Lung (tissue), 12 donors: ENCODE results near the gene CHSY3. TPM values are rescaled to one million over a fixed set of nuclear protein-coding genes. Genes with fewer than 3 reads are reported as not detected.

Experiments
- ATAC-seq: fragments of 200-7000 bp; cut with Tn5 transposase; one replicate; pipeline ENCODE4 v1.9.1; 2020; ENCODE audit warnings: moderate number of reproducible peaks; ENCODE audit not compliant: insufficient read depth, low FRiP score
- DNase-seq, 3 donors: peaks; one replicate each; pipeline ENCODE4 v3.0.0-alpha.2; 2013 to 2017
- H3K27ac ChIP-seq, 2 donors: one replicate each; pipeline ENCODE4 v1.5.1; 2013; ENCODE audit warnings: mild to moderate bottlenecking in 2 of 2, moderate library complexity in 2 of 2, control low read depth in 1 of 2, inconsistent platforms in 1 of 2, low read depth in 1 of 2, low read length in 1 of 2
- H3K27me3 ChIP-seq, 3 donors: one replicate each; pipeline ENCODE4 v1.5.1; 2013; ENCODE audit warnings: low read length in 2 of 3; ENCODE audit not compliant: control insufficient read depth in 3 of 3, insufficient read depth in 3 of 3
- H3K36me3 ChIP-seq, 4 donors: one replicate each; pipeline ENCODE4 v1.5.1; 2013; ENCODE audit warnings: low read length in 4 of 4, mild to moderate bottlenecking in 1 of 4, moderate library complexity in 1 of 4; ENCODE audit not compliant: control insufficient read depth in 4 of 4, insufficient read depth in 4 of 4
- H3K4me1 ChIP-seq, 5 donors: one replicate each; pipeline ENCODE4 v1.5.1; 2013; ENCODE audit warnings: low read length in 5 of 5, mild to moderate bottlenecking in 2 of 5, moderate library complexity in 1 of 5; ENCODE audit not compliant: control insufficient read depth in 5 of 5, insufficient read depth in 5 of 5
- H3K4me3 ChIP-seq: one replicate; pipeline ENCODE4 v1.5.1; 2013; ENCODE audit warnings: mild to moderate bottlenecking, control low read depth, moderate library complexity
- H3K9ac ChIP-seq, 2 donors: one replicate each; pipeline ENCODE4 v1.5.1; 2013; ENCODE audit warnings: low read length in 2 of 2, control low read depth in 1 of 2; ENCODE audit not compliant: insufficient read depth in 1 of 2
- H3K9me3 ChIP-seq, 4 donors: one replicate each; pipeline ENCODE4 v1.5.1; 2013; ENCODE audit warnings: low read length in 3 of 4, mild to moderate bottlenecking in 1 of 4, moderate library complexity in 1 of 4; ENCODE audit not compliant: control insufficient read depth in 4 of 4, insufficient read depth in 3 of 4
- CTCF ChIP-seq: IDR thresholded peaks from 2 replicates; pipeline ENCODE4 v1.5.1; 2012; ENCODE audit warnings: mild to moderate bottlenecking; ENCODE audit errors: control extremely low read depth, extremely low read depth
- WGBS, 2 donors: extraction: QIAGEN DNeasy Blood & Tissue Kit; methylation state at CpG; one replicate each; pipeline ENCODE4 v1.1.7; 2013; 5-methylcytosine and 5-hydroxymethylcytosine counted together
- polyA plus RNA-seq, 2 donors: library from polyadenylated mRNA; stranded (reverse); fragments of 200-250 nt; gene quantifications; one replicate each; pipeline ENCODE4 v1.2.1, GENCODE V29; 2013
- total RNA-seq, 2 donors: library from RNA; depleted of rRNA in 1 of 2; stranded (reverse); fragments of >200 nt in 1 of 2; gene quantifications; one replicate each; pipeline ENCODE4 v1.2.1, GENCODE V29; 2014 to 2021
- donor health status: control.
- donor health status: control.
- donor health status: Bipolar disorder and iron deficiency.
- donor health status: healthy.
- donor health status: DM: yes; HTN: yes; CAD: no.

Gene CHSY3
- total and polyA plus RNA-seq, 4 donors: 0.41 to 6.7 (median 3.0) TPM

DNA sequence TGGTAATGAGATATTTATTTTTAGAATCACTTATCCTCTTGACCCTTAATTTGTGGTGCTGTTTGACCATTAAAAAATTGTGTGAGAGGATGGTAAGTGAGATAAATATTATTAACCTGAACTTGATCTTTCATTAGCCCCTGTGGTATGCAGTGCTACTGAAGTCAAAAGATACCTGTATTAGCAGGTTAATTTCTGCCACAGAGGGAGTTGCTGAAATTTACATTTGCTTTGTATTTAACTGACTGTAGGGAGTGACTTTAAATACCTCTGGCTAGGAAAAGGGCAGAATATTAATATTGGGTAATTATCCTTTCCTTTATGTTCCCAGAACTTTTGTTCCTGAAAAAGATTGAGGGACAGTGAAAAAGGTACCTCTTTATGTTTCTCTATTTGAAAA is 133.6 kb downstream of the CHSY3 start:
- no peaks in the 10 kb centered on the region for H3K36me3 ChIP-seq
- DNase-seq: no peak
- no peak for ATAC-seq
- no peaks in the 10 kb centered on the region for H3K27me3 ChIP-seq
- H3K27ac ChIP-seq: no peak overlapping the region
- no peak overlapping the region for H3K4me3 ChIP-seq
- no peaks in the 10 kb centered on the region for H3K9me3 ChIP-seq
- no peak for TF ChIP-seq CTCF
- H3K4me1 ChIP-seq: no peaks in the 10 kb centered on the region
- H3K9ac ChIP-seq: no peak overlapping the region

GRCh38 chr5:130043834-130044233 is 139.6 kb downstream of the CHSY3 start:
- no peak for ATAC-seq
- Histone ChIP-seq H3K4me3 (no peak overlapping the region), H3K36me3 (no peaks in the 10 kb centered on the region), H3K4me1 (no peaks in the 10 kb centered on the region), H3K27me3 (no peaks in the 10 kb centered on the region), H3K9me3 (no peaks in the 10 kb centered on the region), H3K27ac (no peak overlapping the region), H3K9ac (no peak overlapping the region)
- TF ChIP-seq CTCF: no peak
- 94 to 95% methylated on average over 1 of the region's 1 CpG for WGBS, 2 donors
- no peak for DNase-seq

DNA sequence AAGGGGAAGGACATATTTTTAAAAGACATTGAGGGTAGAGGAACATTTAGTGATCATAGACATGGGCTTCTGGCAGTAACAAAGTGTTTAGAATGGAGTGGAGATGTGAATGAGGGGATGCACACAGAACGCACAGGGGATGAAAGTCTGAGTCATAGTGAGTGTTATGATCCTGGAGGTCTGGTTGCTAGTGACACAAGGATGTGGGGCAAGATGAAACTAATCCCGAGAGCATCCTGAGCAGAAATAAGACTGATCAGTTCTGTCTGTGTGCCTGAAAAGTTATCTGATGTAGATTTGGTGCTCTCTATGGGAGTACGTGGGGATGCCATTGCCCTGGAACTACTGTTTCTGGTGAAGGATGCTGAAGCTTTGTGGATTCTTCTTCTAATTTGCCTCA is 141.1 kb downstream of the CHSY3 start:
- Histone ChIP-seq H3K9ac (no peak overlapping the region), H3K27ac (no peak overlapping the region), H3K36me3 (no peaks in the 10 kb centered on the region), H3K4me1 (no peaks in the 10 kb centered on the region), H3K27me3 (no peaks in the 10 kb centered on the region), H3K9me3 (no peaks in the 10 kb centered on the region), H3K4me3 (no peak overlapping the region)
- TF ChIP-seq CTCF: no peak
- no peak for DNase-seq
- 83 to 90% methylated on average over 3 of the region's 3 CpGs for WGBS, 2 donors
- ATAC-seq: no peak

DNA sequence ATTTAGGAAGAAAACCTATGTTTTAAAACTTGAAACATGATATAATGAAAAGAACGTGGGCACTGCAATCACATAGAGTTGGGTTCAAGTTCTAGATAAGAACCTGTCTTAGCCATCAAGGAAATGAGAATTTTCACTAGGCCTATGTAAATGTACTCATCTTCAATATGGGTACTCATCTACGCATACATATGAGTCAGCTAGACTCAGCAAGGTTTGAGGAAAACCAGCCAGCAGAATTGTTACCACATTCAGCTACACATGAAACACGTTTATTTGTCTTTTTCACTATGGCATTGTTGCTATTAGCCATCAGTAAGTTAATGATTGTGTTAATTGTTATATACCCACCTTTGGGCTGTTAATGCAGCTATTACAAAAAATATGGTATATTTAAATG is 146.3 kb downstream of the CHSY3 start:
- no peak overlapping the region for H3K27ac ChIP-seq
- H3K4me1 ChIP-seq: no peaks in the 10 kb centered on the region
- ATAC-seq (no peak), DNase-seq (no peak)
- no peaks in the 10 kb centered on the region for H3K9me3 ChIP-seq
- H3K9ac ChIP-seq: no peak overlapping the region
- no peaks in the 10 kb centered on the region for H3K27me3 ChIP-seq
- H3K4me3 ChIP-seq: no peak overlapping the region
- TF ChIP-seq CTCF: no peak
- H3K36me3 ChIP-seq: no peaks in the 10 kb centered on the region
- 90% methylated on average over 3 of the region's 3 CpGs for WGBS, 2 donors
